Measurements from ENCODE around the gene TMEM252. TPM values are rescaled to one million over a fixed set of nuclear protein-coding genes. Genes with fewer than 3 reads are reported as not detected.

The TMEM252 gene
- total RNA-seq, 1 experiment from 2014 or later: not detected

DNA sequence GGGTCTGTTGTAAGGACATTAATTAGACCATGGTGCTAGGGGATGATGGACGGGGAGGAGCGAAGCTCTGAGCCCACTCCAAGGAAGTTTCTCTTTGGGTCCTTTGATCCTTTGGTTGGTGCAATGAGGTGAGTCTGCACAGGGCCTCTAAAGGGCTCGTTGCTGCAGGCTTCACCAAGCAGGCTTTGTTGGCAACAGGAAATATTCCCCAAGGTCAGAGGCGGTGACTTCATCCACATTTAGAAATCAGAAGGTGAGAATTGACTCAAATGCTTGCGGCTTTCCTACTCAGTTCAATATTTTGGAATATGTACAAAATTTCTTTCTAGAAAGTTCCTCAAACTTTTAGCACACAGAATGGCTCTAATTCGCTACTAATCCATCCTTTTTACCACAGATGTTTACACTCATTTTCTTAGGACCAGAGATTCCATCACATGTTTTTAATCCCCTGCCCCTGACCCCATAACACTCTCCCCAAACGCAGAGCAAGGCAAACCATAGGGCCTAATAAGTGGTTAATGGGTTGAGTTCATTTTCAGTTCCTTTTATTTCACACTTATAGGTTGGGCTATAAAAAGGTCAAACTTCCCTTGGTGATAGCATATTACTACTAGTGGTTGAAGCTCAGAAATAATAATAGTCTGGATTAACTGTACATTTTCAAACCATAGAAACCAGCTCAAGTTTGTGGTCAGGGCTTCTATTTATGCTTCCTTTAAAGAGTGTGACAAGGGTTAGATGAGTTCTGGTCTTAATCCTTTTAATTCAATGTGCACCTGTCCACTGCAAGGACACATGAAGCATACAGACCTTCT, 37.3 kb upstream of the TMEM252 start:
- BruUV-seq (replicated peaks): no TSS peak
- CTCF ChIA-PET: no interaction called here

DNA sequence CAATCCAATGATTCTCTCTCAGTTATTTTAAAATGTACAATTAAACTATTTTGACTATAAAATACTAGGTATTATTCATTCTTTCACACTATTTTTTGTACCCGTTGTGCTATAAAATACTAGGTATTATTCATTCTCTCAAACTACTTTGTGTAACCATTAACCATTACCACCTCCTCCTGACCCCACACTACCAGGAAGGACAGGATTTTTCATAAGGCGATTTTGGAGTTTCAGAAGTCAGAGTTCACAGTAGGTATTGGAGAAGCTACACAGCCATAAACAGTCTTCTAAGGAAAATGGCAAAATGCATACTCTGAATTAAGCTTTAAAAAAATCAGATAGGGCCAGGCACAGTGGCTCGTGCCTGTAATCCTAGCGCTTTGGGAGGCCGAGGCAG, 35.1 kb upstream of the TMEM252 start:
- TF ChIP-seq, protein P1, sequence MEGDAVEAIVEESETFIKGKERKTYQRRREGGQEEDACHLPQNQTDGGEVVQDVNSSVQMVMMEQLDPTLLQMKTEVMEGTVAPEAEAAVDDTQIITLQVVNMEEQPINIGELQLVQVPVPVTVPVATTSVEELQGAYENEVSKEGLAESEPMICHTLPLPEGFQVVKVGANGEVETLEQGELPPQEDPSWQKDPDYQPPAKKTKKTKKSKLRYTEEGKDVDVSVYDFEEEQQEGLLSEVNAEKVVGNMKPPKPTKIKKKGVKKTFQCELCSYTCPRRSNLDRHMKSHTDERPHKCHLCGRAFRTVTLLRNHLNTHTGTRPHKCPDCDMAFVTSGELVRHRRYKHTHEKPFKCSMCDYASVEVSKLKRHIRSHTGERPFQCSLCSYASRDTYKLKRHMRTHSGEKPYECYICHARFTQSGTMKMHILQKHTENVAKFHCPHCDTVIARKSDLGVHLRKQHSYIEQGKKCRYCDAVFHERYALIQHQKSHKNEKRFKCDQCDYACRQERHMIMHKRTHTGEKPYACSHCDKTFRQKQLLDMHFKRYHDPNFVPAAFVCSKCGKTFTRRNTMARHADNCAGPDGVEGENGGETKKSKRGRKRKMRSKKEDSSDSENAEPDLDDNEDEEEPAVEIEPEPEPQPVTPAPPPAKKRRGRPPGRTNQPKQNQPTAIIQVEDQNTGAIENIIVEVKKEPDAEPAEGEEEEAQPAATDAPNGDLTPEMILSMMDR (IDR thresholded peaks at IDR 0.05; ENCODE audit: unreplicated experiment): no peak
- Mint-ChIP-seq H3K4me3 (ENCODE audit: low read depth, unreplicated experiment) (no peak overlapping the region), H3K27ac (ENCODE audit: unreplicated experiment) (no peak overlapping the region), H3K27me3 (ENCODE audit: unreplicated experiment) (peaks cover 3% of the 10 kb centered on the region), H3K9me3 (ENCODE audit: low read depth, unreplicated experiment) (peaks cover 3% of the 10 kb centered on the region), H3K36me3 (ENCODE audit: insufficient read depth, unreplicated experiment) (no peaks in the 10 kb centered on the region), H3K4me1 (ENCODE audit: low read depth, unreplicated experiment) (no peaks in the 10 kb centered on the region)
- CTCF ChIA-PET: no interaction called here
- no TSS peak for BruUV-seq (replicated peaks)
- no peak for DNase-seq
- intact Hi-C loops (cut with micrococcal nuclease; ENCODE audit: unreplicated experiment): no loop called here

More for the DNA sequence above, 37.3 kb upstream of the TMEM252 start:
- H3K36me3 Mint-ChIP-seq (ENCODE audit: insufficient read depth, unreplicated experiment): no peaks in the 10 kb centered on the region
- H3K9me3 Mint-ChIP-seq (ENCODE audit: low read depth, unreplicated experiment): peaks cover 3% of the 10 kb centered on the region
- no peak overlapping the region for H3K4me3 Mint-ChIP-seq (ENCODE audit: low read depth, unreplicated experiment)
- H3K27me3 Mint-ChIP-seq (ENCODE audit: unreplicated experiment): no peaks in the 10 kb centered on the region
- intact Hi-C loops (cut with micrococcal nuclease; ENCODE audit: unreplicated experiment): no loop called here
- no peak for DNase-seq
- H3K4me1 Mint-ChIP-seq (ENCODE audit: low read depth, unreplicated experiment): no peaks in the 10 kb centered on the region
- H3K27ac Mint-ChIP-seq (ENCODE audit: unreplicated experiment): no peak overlapping the region
- TF ChIP-seq, protein P1 (IDR thresholded peaks at IDR 0.05; ENCODE audit: unreplicated experiment): no peak

DNA sequence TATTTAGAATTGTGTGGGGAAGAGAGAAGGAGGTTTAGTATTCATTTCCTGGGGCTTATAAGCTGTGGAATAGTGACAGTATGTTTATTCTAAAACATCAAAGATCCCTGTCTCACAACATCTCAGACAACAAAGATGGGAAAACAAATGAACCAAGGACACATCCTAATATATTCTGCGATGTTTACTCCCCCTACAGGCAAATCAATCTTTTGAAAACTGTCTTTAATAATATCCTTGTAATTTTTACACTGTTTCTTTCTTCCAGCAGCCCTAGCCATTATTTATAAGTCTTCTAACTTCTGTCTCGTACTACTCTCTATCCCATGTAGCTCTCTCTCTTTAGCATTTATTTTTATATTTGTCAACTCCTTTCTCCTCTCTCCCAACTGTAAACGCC, 33.5 kb upstream of the TMEM252 start:
- no TSS peak for BruUV-seq (replicated peaks)
- CTCF ChIA-PET: no interaction called here

DNA sequence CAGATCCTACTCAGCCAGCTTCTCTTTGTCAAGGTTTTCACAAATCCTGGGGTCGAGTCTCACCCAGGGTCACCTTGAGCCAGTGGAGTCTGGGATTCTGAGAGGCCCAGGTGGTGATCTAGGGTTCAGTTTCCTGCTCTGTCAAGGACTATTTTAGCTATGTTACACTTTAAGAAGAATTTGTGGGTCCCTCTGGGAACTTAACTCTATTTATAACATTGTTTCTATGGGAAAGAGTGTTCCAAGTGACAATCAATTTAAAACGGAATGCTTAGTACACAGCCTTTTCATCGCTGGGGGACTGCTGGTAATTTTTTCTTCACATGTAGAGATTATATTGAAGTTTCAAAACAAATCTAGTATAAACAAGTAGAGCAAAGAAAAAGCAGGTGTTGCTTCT, 26.9 kb upstream of the TMEM252 start:
- no peaks in the 10 kb centered on the region for H3K36me3 Mint-ChIP-seq (ENCODE audit: insufficient read depth, unreplicated experiment)
- no peaks in the 10 kb centered on the region for H3K9me3 Mint-ChIP-seq (ENCODE audit: low read depth, unreplicated experiment)
- peaks cover 27% of the 10 kb centered on the region for H3K27me3 Mint-ChIP-seq (ENCODE audit: unreplicated experiment)
- no peak overlapping the region for H3K4me3 Mint-ChIP-seq (ENCODE audit: low read depth, unreplicated experiment)
- no peak overlapping the region for H3K27ac Mint-ChIP-seq (ENCODE audit: unreplicated experiment)
- intact Hi-C loops (cut with micrococcal nuclease; ENCODE audit: unreplicated experiment): loop anchor here (5.0 to 10.0 kb wide), 3 partner anchors 45 to 223 kb away; no protein-coding TSS in a partner anchor
- H3K4me1 Mint-ChIP-seq (ENCODE audit: low read depth, unreplicated experiment): no peaks in the 10 kb centered on the region
- BruUV-seq (replicated peaks): no TSS peak
- no peak for DNase-seq
- CTCF ChIA-PET: interaction anchor here (0.6 to 1.6 kb wide), 4 partner anchors 31 to 250 kb away, joined by 3 to 6 read pairs (median 4); no protein-coding TSS in a partner anchor
- TF ChIP-seq, protein P1 (IDR thresholded peaks at IDR 0.05; ENCODE audit: unreplicated experiment): no peak

More for the DNA sequence above, 33.5 kb upstream of the TMEM252 start:
- Mint-ChIP-seq H3K4me3 (ENCODE audit: low read depth, unreplicated experiment) (no peak overlapping the region), H3K36me3 (ENCODE audit: insufficient read depth, unreplicated experiment) (no peaks in the 10 kb centered on the region), H3K9me3 (ENCODE audit: low read depth, unreplicated experiment) (no peaks in the 10 kb centered on the region), H3K4me1 (ENCODE audit: low read depth, unreplicated experiment) (no peaks in the 10 kb centered on the region), H3K27me3 (ENCODE audit: unreplicated experiment) (peaks cover 14% of the 10 kb centered on the region), H3K27ac (ENCODE audit: unreplicated experiment) (no peak overlapping the region)
- DNase-seq: no peak
- intact Hi-C loops (cut with micrococcal nuclease; ENCODE audit: unreplicated experiment): no loop called here
- TF ChIP-seq, protein P1 (IDR thresholded peaks at IDR 0.05; ENCODE audit: unreplicated experiment): no peak

Measured in Calu3 (cell line).